Upper lobe of left lung (tissue), 6 donors: ENCODE measurements around the gene SLC25A23. TPM values are rescaled to one million over a fixed set of nuclear protein-coding genes. Genes with fewer than 3 reads are reported as not detected.

Experiments used
- ATAC-seq, 2 donors: fragments of 200-7000 bp; cut with Tn5 transposase; one replicate each; pipeline ENCODE4 v1.9.1; 2022; ENCODE audit warnings: mild to moderate bottlenecking in 2 of 2, moderate library complexity in 2 of 2; ENCODE audit not compliant: low FRiP score in 2 of 2
- DNase-seq, 2 donors: peaks; one replicate each; pipeline ENCODE4 v3.0.0-alpha.2; 2019 to 2020
- H3K27ac ChIP-seq, 4 donors: fragments of 200-600 bp; sonication (generic); one replicate each; pipeline ENCODE4 v1.5.1; 2016 to 2019
- H3K27me3 ChIP-seq, 4 donors: fragments of 200-600 bp; sonication (generic); one replicate each; pipeline ENCODE4 v1.5.1; 2017 to 2019
- H3K36me3 ChIP-seq, 4 donors: fragments of 200-600 bp; sonication (generic); one replicate each; pipeline ENCODE4 v1.5.1; 2016 to 2019
- H3K4me1 ChIP-seq, 4 donors: fragments of 200-600 bp; sonication (generic); one replicate each; pipeline ENCODE4 v1.5.1; 2018 to 2019
- H3K4me3 ChIP-seq, 4 donors: fragments of 200-600 bp; sonication (generic); one replicate each; pipeline ENCODE4 v1.5.1; 2017 to 2019; ENCODE audit warnings: mild to moderate bottlenecking in 2 of 4, moderate library complexity in 1 of 4
- H3K9me3 ChIP-seq, 4 donors: fragments of 200-600 bp; sonication (generic); one replicate each; pipeline ENCODE4 v1.5.1; 2018 to 2019
- CTCF ChIP-seq, 6 experiments: fragments of 450-650 bp in 4 of 6; fragments of 200-600 bp in 2 of 6; sonication (generic) in 2 of 6; IDR thresholded peaks; one replicate each; pipeline ENCODE4 v1.5.1; 2016 to 2019; ENCODE audit warnings: antibody characterized with exemption in 6 of 6
- EP300 ChIP-seq, 4 donors: sonication (generic); formaldehyde crosslinking; IDR thresholded peaks; one replicate each; pipeline ENCODE4 v1.5.1; 2017; ENCODE audit warnings: antibody characterized with exemption in 4 of 4, control low read depth in 2 of 4
- POLR2A ChIP-seq, 4 donors: fragments of 450-650 bp; IDR thresholded peaks; one replicate each; pipeline ENCODE4 v1.5.1; 2016 to 2017; ENCODE audit warnings: antibody characterized with exemption in 4 of 4, mild to moderate bottlenecking in 2 of 4
- POLR2AphosphoS5 ChIP-seq, 2 donors: sonication (generic); formaldehyde crosslinking; IDR thresholded peaks; one replicate each; pipeline ENCODE4 v1.5.1; 2017; ENCODE audit warnings: antibody characterized with exemption in 2 of 2
- WGBS, 2 donors: methylation state at CpG; one replicate each; pipeline ENCODE4 v1.1.5; 2017 to 2018; 5-methylcytosine and 5-hydroxymethylcytosine counted together
- total RNA-seq, 6 donors: library from RNA; depleted of rRNA in 4 of 6; stranded (reverse); fragments of >200 nt in 4 of 6; gene quantifications; one replicate each; pipeline versions ENCODE4 v1.1.0 to v1.2.1, GENCODE V29; 2016 to 2021
- donor health status: DM: no; HTN: no; CAD: no; lungs with moderate emphysema.
- donor health status: DM: no; HTN: yes; CAD: no; lungs with severe emphysema.

The SLC25A23 gene
- total RNA-seq, 6 donors from 2014 or later, result 29.3 to 133 (median 64.5) TPM

DNA sequence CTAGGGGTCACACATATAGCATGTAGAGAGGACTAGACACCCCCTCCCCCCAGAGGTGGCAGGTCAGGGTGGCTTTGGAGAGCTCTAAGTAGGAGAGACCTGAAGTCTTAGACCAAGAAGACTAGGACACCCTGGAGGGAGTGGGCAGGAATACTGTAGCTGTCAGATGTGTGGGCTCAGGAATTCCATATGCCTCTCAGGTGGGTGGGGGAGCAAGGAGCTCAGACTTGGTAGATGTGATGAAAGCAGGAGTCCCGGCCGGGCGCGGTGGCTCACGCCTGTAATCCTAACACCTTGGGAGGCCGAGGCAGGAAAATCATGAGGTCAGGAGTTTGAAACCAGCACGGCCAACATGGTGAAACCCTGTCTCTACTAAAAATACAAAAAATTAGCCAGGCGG is 6.1 kb upstream of the SLC25A23 start:
- peak overlapping the region in 1 of 4 donors; percentile 52 for H3K4me3 ChIP-seq

DNA sequence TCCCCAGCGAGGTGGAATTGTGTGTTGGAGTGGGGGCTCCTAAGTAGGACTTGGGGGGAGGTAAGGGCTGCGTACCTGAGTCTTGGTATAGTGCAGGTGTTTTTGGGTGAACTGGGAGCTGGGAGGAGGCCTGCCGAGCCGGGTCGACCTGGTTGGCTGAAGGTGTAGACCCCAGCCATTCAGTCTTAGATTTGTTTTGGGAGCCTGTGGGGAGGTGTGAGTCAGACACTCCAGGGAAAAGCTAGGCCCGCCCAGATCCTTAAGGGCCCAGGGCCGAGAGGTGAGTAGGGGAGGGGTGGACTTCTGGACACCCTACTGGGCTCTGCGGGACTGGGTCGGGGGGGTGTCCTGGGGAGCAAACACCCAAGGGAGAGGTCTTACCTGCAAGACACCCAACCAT is 5.4 kb upstream of the SLC25A23 start:
- H3K27ac ChIP-seq, result peak overlapping the region in 3 of 4 donors; percentile 69 to 88 (median 74)
- peaks cover 0 to 8% (median 4%) of the 10 kb centered on the region in 4 donors for H3K4me1 ChIP-seq
- WGBS, 2 donors, result 45 to 55% methylated on average over 9 of the region's 9 CpGs
- H3K4me3 ChIP-seq, result peak overlapping the region in 3 of 4 donors; percentile 51 to 69 (median 52)
- H3K9me3 ChIP-seq, result no peaks in the 10 kb centered on the region
- peaks cover 0 to 16% (median 2%) of the 10 kb centered on the region in 4 donors for H3K36me3 ChIP-seq
- peak in 1 of 2 donors; percentile 69 for DNase-seq
- TF ChIP-seq POLR2AphosphoS5 (IDR thresholded peaks at IDR 0.05), result no peak
- TF ChIP-seq CTCF (IDR thresholded peaks at IDR 0.05), result no peak
- no peak for TF ChIP-seq POLR2A (IDR thresholded peaks at IDR 0.05)
- no peak for TF ChIP-seq EP300 (IDR thresholded peaks at IDR 0.05)
- H3K27me3 ChIP-seq, result peaks cover 0 to 9% (median 4%) of the 10 kb centered on the region in 4 donors
- ATAC-seq, result no peak

More for the DNA sequence above, 6.1 kb upstream of the SLC25A23 start:
- Histone ChIP-seq H3K27ac (no peak overlapping the region), H3K27me3 (peaks cover 0 to 9% (median 4%) of the 10 kb centered on the region in 4 donors), H3K4me1 (peaks cover 0 to 8% (median 3%) of the 10 kb centered on the region in 4 donors), H3K36me3 (peaks cover 0 to 16% (median 2%) of the 10 kb centered on the region in 4 donors), H3K9me3 (no peaks in the 10 kb centered on the region)
- TF ChIP-seq POLR2AphosphoS5 (IDR thresholded peaks at IDR 0.05) (no peak), EP300 (IDR thresholded peaks at IDR 0.05) (no peak), CTCF (IDR thresholded peaks at IDR 0.05) (no peak), POLR2A (IDR thresholded peaks at IDR 0.05) (no peak)
- DNase-seq (peak in 1 of 2 donors; percentile 44), ATAC-seq (no peak)
- 89 to 91% methylated on average over 8 of the region's 8 CpGs for WGBS, 2 donors

GRCh38 chr19:6464070-6464873 is 4.7 kb upstream of the SLC25A23 start, which contains the start of gene CRB3:
CRB3 (plus strand) TSS chr19:6464271; CDS start chr19:6464702, 431 bp downstream.
- TF ChIP-seq CTCF (IDR thresholded peaks at IDR 0.05) (peak in 1 of 6 experiments; percentile 10), EP300 (IDR thresholded peaks at IDR 0.05) (no peak), POLR2AphosphoS5 (IDR thresholded peaks at IDR 0.05) (peak in 1 of 2 donors; percentile 59), POLR2A (IDR thresholded peaks at IDR 0.05) (peak in 3 of 4 donors; percentile 38 to 80 (median 43))
- DNase-seq (peak; percentile 94 to 95), ATAC-seq (peak in 1 of 2 donors; percentile 54)
- peak within 1 kb of the TSS; percentile 69 to 88 (median 78) for H3K27ac ChIP-seq
- WGBS, 2 donors, result 8 to 11% methylated on average over 25 to 43 of the region's 65 CpGs
- H3K4me1 ChIP-seq, result peaks cover 0 to 15% (median 5%) of the 10 kb centered on the region in 4 donors
- no peaks in the 10 kb centered on the region for H3K9me3 ChIP-seq
- H3K27me3 ChIP-seq, result peaks cover 0 to 13% (median 4%) of the 10 kb centered on the region in 4 donors
- H3K4me3 ChIP-seq, result peak within 1 kb of the TSS; percentile 34 to 69 (median 52)
- H3K36me3 ChIP-seq, result peaks cover 0 to 16% (median 2%) of the 10 kb centered on the region in 4 donors

DNA sequence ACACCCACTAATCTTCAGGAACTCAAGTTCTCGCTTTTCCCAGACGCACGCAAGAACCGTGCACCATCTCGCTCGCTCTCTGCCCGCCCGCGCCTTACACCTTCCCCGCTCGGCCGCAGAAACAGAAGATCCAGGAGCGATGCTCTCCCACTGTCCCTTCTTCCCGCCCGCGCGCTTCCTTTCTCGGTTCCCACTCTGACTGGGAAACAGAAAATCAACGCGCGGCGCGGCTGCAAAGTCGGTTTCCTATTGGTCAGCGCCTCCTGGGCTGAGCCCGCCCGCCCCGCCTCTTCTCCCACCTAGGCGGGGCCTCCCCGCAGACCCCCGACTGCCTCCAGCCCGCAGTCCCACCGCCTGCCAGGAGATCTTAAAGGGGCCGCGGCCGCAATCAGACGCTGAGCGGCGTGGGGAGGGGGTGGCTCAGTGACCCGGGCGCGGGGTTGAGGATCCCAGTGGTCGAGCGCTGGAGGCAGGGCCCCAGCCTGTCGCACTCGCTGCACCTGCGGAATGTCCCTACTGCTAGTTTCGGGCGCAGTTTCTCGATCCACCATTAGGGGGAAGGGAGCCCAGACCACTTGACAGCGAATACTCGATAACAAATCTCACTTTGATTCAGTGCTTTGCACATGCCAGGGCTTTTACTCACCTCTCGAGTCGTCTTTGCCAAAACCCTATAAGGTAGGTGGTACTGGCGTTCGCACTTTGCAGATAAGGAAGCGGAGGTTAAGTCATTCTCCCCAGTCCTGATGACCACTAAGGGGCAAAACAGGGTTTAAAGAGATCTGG is 700 bp upstream of the SLC25A23 start:
- TF ChIP-seq CTCF (IDR thresholded peaks at IDR 0.05) (peak; percentile 49 to 83 (median 80)), EP300 (IDR thresholded peaks at IDR 0.05) (no peak), POLR2AphosphoS5 (IDR thresholded peaks at IDR 0.05) (peak in 1 of 2 donors; percentile 64), POLR2A (IDR thresholded peaks at IDR 0.05) (peak in 3 of 4 donors; percentile 27 to 72 (median 50))
- Histone ChIP-seq H3K9me3 (no peaks in the 10 kb centered on the region), H3K4me1 (peaks cover 5 to 23% (median 13%) of the 10 kb centered on the region in 4 donors)

More for the DNA sequence above, 700 bp upstream of the SLC25A23 start:
- 1 to 2% methylated on average over 25 to 57 of the region's 57 CpGs for WGBS, 2 donors
- H3K4me3 ChIP-seq, result peak overlapping the region; percentile 80 to 90 (median 84)
- peaks cover 0 to 9% (median 0%) of the 10 kb centered on the region in 4 donors for H3K36me3 ChIP-seq
- ATAC-seq (peak; percentile 94 to 97), DNase-seq (peak; percentile 95 to 97)
- H3K27me3 ChIP-seq, result peaks cover 0 to 16% (median 4%) of the 10 kb centered on the region in 4 donors
- H3K27ac ChIP-seq, result peak overlapping the region; percentile 77 to 91 (median 84)
